Liver (tissue), 9 donors: ENCODE measurements around the gene CCDC80. TPM values are rescaled to one million over a fixed set of nuclear protein-coding genes. Genes with fewer than 3 reads are reported as not detected.

Source experiments
- DNase-seq: peaks from one replicate; pipeline ENCODE4 v3.0.0-alpha.2; 2017; ENCODE audit warnings: low spot score
- H3K27ac ChIP-seq, 2 donors: one replicate each; pipeline ENCODE4 v1.7.0; 2013; ENCODE audit warnings: inconsistent platforms in 2 of 2, low read length in 2 of 2, control low read depth in 1 of 2, low read depth in 1 of 2, mild to moderate bottlenecking in 1 of 2
- H3K27me3 ChIP-seq, 4 donors: one replicate each; pipeline versions ENCODE4 v1.6.1 to v1.7.0; 2013; ENCODE audit warnings: low read length in 3 of 4, inconsistent platforms in 1 of 4, mild to moderate bottlenecking in 1 of 4, moderate library complexity in 1 of 4; ENCODE audit not compliant: control insufficient read depth in 4 of 4, insufficient read depth in 4 of 4
- H3K36me3 ChIP-seq, 4 donors: one replicate each; pipeline versions ENCODE4 v1.6.1 to v1.7.0; 2013; ENCODE audit warnings: low read length in 3 of 4, mild to moderate bottlenecking in 3 of 4, low read depth in 1 of 4, moderate library complexity in 1 of 4; ENCODE audit not compliant: control insufficient read depth in 4 of 4, insufficient read depth in 3 of 4
- H3K4me1 ChIP-seq, 4 donors: one replicate each; pipeline versions ENCODE4 v1.6.1 to v1.7.0; 2013; ENCODE audit warnings: low read length in 3 of 4, mild to moderate bottlenecking in 3 of 4, moderate library complexity in 1 of 4; ENCODE audit not compliant: control insufficient read depth in 4 of 4, insufficient read depth in 4 of 4
- H3K4me3 ChIP-seq, 3 donors: one replicate each; pipeline versions ENCODE4 v1.6.1 to v1.7.0; 2013; ENCODE audit warnings: low read length in 3 of 3, control low read depth in 1 of 3, low read depth in 1 of 3, mild to moderate bottlenecking in 1 of 3
- H3K9ac ChIP-seq, 2 donors: one replicate each; pipeline ENCODE4 v1.7.0; 2013; ENCODE audit warnings: low read length in 2 of 2, mild to moderate bottlenecking in 2 of 2, moderate library complexity in 2 of 2, control low read depth in 1 of 2, low read depth in 1 of 2
- H3K9me3 ChIP-seq, 4 donors: one replicate each; pipeline versions ENCODE4 v1.6.1 to v1.7.0; 2013; ENCODE audit warnings: low read length in 3 of 4; ENCODE audit not compliant: control insufficient read depth in 4 of 4
- EGR1 ChIP-seq, 2 donors: IDR thresholded peaks; 2 replicates each; pipeline ENCODE4 v1.6.1; 2016 to 2018; ENCODE audit warnings: antibody characterized with exemption in 2 of 2, low read depth in 2 of 2
- FOXA1 ChIP-seq: IDR thresholded peaks from 2 replicates; pipeline ENCODE4 v1.6.1; 2016; ENCODE audit warnings: antibody characterized with exemption
- FOXA2 ChIP-seq: IDR thresholded peaks from 2 replicates; pipeline ENCODE4 v1.6.1; 2016; ENCODE audit warnings: antibody characterized with exemption
- GABPA ChIP-seq, 2 donors: IDR thresholded peaks in 1 of 2; conservative IDR thresholded peaks in 1 of 2; 2 replicates each; pipeline ENCODE4 v1.6.1; 2016; ENCODE audit warnings: antibody characterized with exemption in 2 of 2, mild to moderate bottlenecking in 1 of 2, moderate library complexity in 1 of 2
- HNF4A ChIP-seq, 2 donors: conservative IDR thresholded peaks; 2 replicates each; pipeline ENCODE4 v1.6.1; 2016; ENCODE audit warnings: antibody characterized with exemption in 2 of 2, mild to moderate bottlenecking in 2 of 2
- HNF4G ChIP-seq: IDR thresholded peaks from 2 replicates; pipeline ENCODE4 v1.6.1; 2016; ENCODE audit warnings: antibody characterized with exemption
- JUND ChIP-seq, 2 donors: IDR thresholded peaks; 2 replicates each; pipeline ENCODE4 v1.6.1; 2016; ENCODE audit warnings: antibody characterized with exemption in 2 of 2
- NR2F2 ChIP-seq: IDR thresholded peaks from 2 replicates; pipeline ENCODE4 v1.6.1; 2016; ENCODE audit warnings: antibody characterized with exemption
- RXRA ChIP-seq, 2 donors: IDR thresholded peaks; 2 replicates each; pipeline ENCODE4 v1.6.1; 2017 to 2018; ENCODE audit warnings: antibody characterized with exemption in 2 of 2, mild to moderate bottlenecking in 1 of 2
- SP1 ChIP-seq: IDR thresholded peaks from 2 replicates; pipeline ENCODE4 v1.6.1; 2018; ENCODE audit warnings: antibody characterized with exemption, mild to moderate bottlenecking
- TAF1 ChIP-seq: conservative IDR thresholded peaks from 2 replicates; pipeline ENCODE4 v1.6.1; 2016; ENCODE audit warnings: antibody characterized with exemption, mild to moderate bottlenecking
- YY1 ChIP-seq: IDR thresholded peaks from 2 replicates; pipeline ENCODE4 v1.6.1; 2016; ENCODE audit warnings: antibody characterized with exemption, mild to moderate bottlenecking
- ZBTB33 ChIP-seq: IDR thresholded peaks from 2 replicates; pipeline ENCODE4 v1.6.1; 2016; ENCODE audit warnings: antibody characterized with exemption
- WGBS: extraction: QIAGEN DNeasy Blood & Tissue Kit; methylation state at CpG from one replicate; pipeline ENCODE4 v1.1.7; 2013; 5-methylcytosine and 5-hydroxymethylcytosine counted together
- polyA plus RNA-seq, 2 donors: library from polyadenylated mRNA; stranded (reverse) in 1 of 2; unstranded in 1 of 2; fragments of 200-250 nt in 1 of 2; fragments of >200 nt in 1 of 2; fragmentation: Nextera tagmentation in 1 of 2; extraction: Ambion mirVana in 1 of 2; gene quantifications; one replicate each; pipeline versions ENCODE4 v1.2.1 to v1.2.3, GENCODE V29; 2013 to 2015
- total RNA-seq, 2 donors: library from RNA; depleted of rRNA; stranded (reverse); fragments of >200 nt; gene quantifications; one replicate each; pipeline ENCODE4 v1.2.3, GENCODE V29; 2014
- TF ChIP-seq, protein P1 (sequence below): IDR thresholded peaks from 2 replicates; pipeline ENCODE4 v1.6.1; 2016; ENCODE audit warnings: antibody characterized with exemption, mild to moderate bottlenecking
- TF ChIP-seq, protein P2 (sequence below): IDR thresholded peaks from 2 replicates; pipeline ENCODE4 v1.6.1; 2016; ENCODE audit warnings: antibody characterized with exemption
- TF ChIP-seq, protein P3 (sequence below): fragments of 150-350 bp; IDR thresholded peaks from 2 replicates; pipeline ENCODE4 v1.5.1; 2017; ENCODE audit warnings: improper control_type of control experiment, low read depth, low read length; ENCODE audit not compliant: missing input control
- TF ChIP-seq, protein P4 (sequence below): IDR thresholded peaks from 2 replicates; pipeline ENCODE4 v1.6.1; 2016; ENCODE audit warnings: antibody characterized with exemption
- donor health status: healthy.
- donor health status: healthy.
- donor health status: healthy.
- donor health status: healthy.
- donor health status: healthy.

CCDC80 gene
- total and polyA plus RNA-seq, 4 donors = 0.17 to 2.1 (median 1.1) TPM

- Histone ChIP-seq H3K27ac (no peak overlapping the region), H3K9me3 (no peaks in the 10 kb centered on the region), H3K27me3 (peaks cover 0 to 4% (median 0%) of the 10 kb centered on the region in 4 donors), H3K4me1 (no peaks in the 10 kb centered on the region), H3K9ac (no peak overlapping the region), H3K36me3 (no peaks in the 10 kb centered on the region), H3K4me3 (no peak overlapping the region)
- no peak for TF ChIP-seq JUND (IDR thresholded peaks at IDR 0.05)
- TF ChIP-seq, protein P1, sequence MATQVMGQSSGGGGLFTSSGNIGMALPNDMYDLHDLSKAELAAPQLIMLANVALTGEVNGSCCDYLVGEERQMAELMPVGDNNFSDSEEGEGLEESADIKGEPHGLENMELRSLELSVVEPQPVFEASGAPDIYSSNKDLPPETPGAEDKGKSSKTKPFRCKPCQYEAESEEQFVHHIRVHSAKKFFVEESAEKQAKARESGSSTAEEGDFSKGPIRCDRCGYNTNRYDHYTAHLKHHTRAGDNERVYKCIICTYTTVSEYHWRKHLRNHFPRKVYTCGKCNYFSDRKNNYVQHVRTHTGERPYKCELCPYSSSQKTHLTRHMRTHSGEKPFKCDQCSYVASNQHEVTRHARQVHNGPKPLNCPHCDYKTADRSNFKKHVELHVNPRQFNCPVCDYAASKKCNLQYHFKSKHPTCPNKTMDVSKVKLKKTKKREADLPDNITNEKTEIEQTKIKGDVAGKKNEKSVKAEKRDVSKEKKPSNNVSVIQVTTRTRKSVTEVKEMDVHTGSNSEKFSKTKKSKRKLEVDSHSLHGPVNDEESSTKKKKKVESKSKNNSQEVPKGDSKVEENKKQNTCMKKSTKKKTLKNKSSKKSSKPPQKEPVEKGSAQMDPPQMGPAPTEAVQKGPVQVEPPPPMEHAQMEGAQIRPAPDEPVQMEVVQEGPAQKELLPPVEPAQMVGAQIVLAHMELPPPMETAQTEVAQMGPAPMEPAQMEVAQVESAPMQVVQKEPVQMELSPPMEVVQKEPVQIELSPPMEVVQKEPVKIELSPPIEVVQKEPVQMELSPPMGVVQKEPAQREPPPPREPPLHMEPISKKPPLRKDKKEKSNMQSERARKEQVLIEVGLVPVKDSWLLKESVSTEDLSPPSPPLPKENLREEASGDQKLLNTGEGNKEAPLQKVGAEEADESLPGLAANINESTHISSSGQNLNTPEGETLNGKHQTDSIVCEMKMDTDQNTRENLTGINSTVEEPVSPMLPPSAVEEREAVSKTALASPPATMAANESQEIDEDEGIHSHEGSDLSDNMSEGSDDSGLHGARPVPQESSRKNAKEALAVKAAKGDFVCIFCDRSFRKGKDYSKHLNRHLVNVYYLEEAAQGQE = no peak
- TF ChIP-seq FOXA2 = no peak
- TF ChIP-seq SP1 = no peak
- TF ChIP-seq FOXA1 = no peak
- no peak for TF ChIP-seq NR2F2
- TF ChIP-seq YY1 = no peak
- TF ChIP-seq HNF4G = no peak
- no peak for TF ChIP-seq GABPA (IDR thresholded peaks at IDR 0.05 in 1 of 2, conservative IDR thresholded peaks at IDR 0.05 in 1 of 2)
- TF ChIP-seq TAF1 = no peak
- no peak for TF ChIP-seq ZBTB33
- TF ChIP-seq, protein P2, sequence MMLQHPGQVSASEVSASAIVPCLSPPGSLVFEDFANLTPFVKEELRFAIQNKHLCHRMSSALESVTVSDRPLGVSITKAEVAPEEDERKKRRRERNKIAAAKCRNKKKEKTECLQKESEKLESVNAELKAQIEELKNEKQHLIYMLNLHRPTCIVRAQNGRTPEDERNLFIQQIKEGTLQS = no peak
- no peak for TF ChIP-seq HNF4A (conservative IDR thresholded peaks at IDR 0.05)
- TF ChIP-seq, protein P3, sequence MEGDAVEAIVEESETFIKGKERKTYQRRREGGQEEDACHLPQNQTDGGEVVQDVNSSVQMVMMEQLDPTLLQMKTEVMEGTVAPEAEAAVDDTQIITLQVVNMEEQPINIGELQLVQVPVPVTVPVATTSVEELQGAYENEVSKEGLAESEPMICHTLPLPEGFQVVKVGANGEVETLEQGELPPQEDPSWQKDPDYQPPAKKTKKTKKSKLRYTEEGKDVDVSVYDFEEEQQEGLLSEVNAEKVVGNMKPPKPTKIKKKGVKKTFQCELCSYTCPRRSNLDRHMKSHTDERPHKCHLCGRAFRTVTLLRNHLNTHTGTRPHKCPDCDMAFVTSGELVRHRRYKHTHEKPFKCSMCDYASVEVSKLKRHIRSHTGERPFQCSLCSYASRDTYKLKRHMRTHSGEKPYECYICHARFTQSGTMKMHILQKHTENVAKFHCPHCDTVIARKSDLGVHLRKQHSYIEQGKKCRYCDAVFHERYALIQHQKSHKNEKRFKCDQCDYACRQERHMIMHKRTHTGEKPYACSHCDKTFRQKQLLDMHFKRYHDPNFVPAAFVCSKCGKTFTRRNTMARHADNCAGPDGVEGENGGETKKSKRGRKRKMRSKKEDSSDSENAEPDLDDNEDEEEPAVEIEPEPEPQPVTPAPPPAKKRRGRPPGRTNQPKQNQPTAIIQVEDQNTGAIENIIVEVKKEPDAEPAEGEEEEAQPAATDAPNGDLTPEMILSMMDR = no peak
- TF ChIP-seq, protein P4, sequence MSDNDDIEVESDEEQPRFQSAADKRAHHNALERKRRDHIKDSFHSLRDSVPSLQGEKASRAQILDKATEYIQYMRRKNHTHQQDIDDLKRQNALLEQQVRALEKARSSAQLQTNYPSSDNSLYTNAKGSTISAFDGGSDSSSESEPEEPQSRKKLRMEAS = no peak
- TF ChIP-seq EGR1 (IDR thresholded peaks at IDR 0.05; ENCODE audit: low read depth in 2 of 2) = no peak
- 94% methylated on average over 2 of the region's 2 CpGs for WGBS
- no peak for DNase-seq
Measured at GRCh38 chr3:112606098-112606497, 34.8 kb downstream of the CCDC80 start.

DNA sequence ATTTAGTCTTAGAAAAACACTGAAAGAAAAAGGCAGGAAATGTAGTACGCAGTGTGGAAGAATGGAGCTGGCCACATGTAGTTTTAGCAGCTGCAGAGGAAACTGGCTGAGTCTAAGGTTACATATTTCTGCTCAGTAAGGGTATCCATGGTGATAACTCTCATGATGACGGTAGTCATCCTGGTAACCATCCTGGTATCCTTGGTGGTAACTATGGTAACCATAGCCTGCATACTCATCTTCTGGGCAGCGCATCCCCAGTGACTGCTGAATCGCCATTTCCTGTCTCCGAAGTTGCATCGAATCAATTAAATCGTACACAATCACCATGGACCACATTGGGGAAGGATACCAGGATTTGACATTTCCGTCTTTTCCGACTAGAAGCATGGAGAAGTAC lies 35.7 kb downstream of the CCDC80 start:
- DNase-seq = no peak
- Histone ChIP-seq H3K36me3 (no peaks in the 10 kb centered on the region), H3K4me1 (no peaks in the 10 kb centered on the region), H3K4me3 (no peak overlapping the region), H3K9ac (no peak overlapping the region), H3K27ac (no peak overlapping the region), H3K9me3 (no peaks in the 10 kb centered on the region), H3K27me3 (peaks cover 0 to 4% (median 0%) of the 10 kb centered on the region in 4 donors)
- 72% methylated on average over 9 of the region's 9 CpGs for WGBS
- TF ChIP-seq YY1 = no peak
- TF ChIP-seq RXRA (IDR thresholded peaks at IDR 0.05) = no peak
- TF ChIP-seq, protein P4 = no peak
- no peak for TF ChIP-seq FOXA1
- TF ChIP-seq TAF1 = no peak
- TF ChIP-seq, protein P3 = no peak
